ENCODE results near the gene A3GALT2.
A peak's percentile ranks its signal among the peaks of the same experiment; 100 is the strongest.

Gene A3GALT2

GRCh38 chr1:33307494-33307864 lies 13.4 kb downstream of the A3GALT2 start:
- ATAC-seq (replicated peaks) (no peak), DNase-seq (no peak)
- Mint-ChIP-seq H3K4me1 (ENCODE audit: low read depth in 2 of 2) (peaks cover 12 to 13% of the 10 kb centered on the region in 2 donors), H3K27me3 (peaks cover 0 to 31% of the 10 kb centered on the region in 2 donors), H3K36me3 (ENCODE audit: insufficient read depth) (peaks cover 2% of the 10 kb centered on the region), H3K9me3 (no peaks in the 10 kb centered on the region), H3K27ac (no peak overlapping the region), H3K4me3 (no peak overlapping the region)

- peaks cover 16 to 18% of the 10 kb centered on the region in 2 donors for H3K4me1 Mint-ChIP-seq (ENCODE audit: low read depth in 2 of 2)
- no peak for ATAC-seq (replicated peaks)
Observed at GRCh38 chr1:33306653-33307493, 14.0 kb downstream of the A3GALT2 start.

GRCh38 chr1:33305816-33306652 lies 14.9 kb downstream of the A3GALT2 start:
- Mint-ChIP-seq H3K9me3 (no peaks in the 10 kb centered on the region), H3K27me3 (peaks cover 0 to 17% of the 10 kb centered on the region in 2 donors), H3K27ac (no peak overlapping the region), H3K4me1 (ENCODE audit: low read depth in 2 of 2) (peaks cover 20 to 22% of the 10 kb centered on the region in 2 donors), H3K4me3 (no peak overlapping the region), H3K36me3 (ENCODE audit: insufficient read depth) (peaks cover 4% of the 10 kb centered on the region)
- DNase-seq = no peak
- ATAC-seq (replicated peaks) = no peak

More at GRCh38 chr1:33306653-33307493, 14.0 kb downstream of the A3GALT2 start:
- Mint-ChIP-seq H3K9me3 (no peaks in the 10 kb centered on the region), H3K4me3 (no peak overlapping the region), H3K27me3 (peaks cover 0 to 25% of the 10 kb centered on the region in 2 donors), H3K27ac (no peak overlapping the region), H3K36me3 (ENCODE audit: insufficient read depth) (peaks cover 2% of the 10 kb centered on the region)
- DNase-seq = no peak

GRCh38 chr1:33305016-33305415 lies 15.9 kb downstream of the A3GALT2 start:
- H3K27ac Mint-ChIP-seq = no peak overlapping the region
- DNase-seq = no peak
- H3K36me3 Mint-ChIP-seq (ENCODE audit: insufficient read depth) = peaks cover 10% of the 10 kb centered on the region
- no peak for ATAC-seq (replicated peaks)
- peaks cover 20 to 22% of the 10 kb centered on the region in 2 donors for H3K4me1 Mint-ChIP-seq (ENCODE audit: low read depth in 2 of 2)
- peaks cover 0 to 14% of the 10 kb centered on the region in 2 donors for H3K27me3 Mint-ChIP-seq
- no peaks in the 10 kb centered on the region for H3K9me3 Mint-ChIP-seq
- H3K4me3 Mint-ChIP-seq = no peak overlapping the region

GRCh38 chr1:33302325-33302724 lies 18.6 kb downstream of the A3GALT2 start:
- Mint-ChIP-seq H3K4me1 (ENCODE audit: low read depth in 2 of 2) (peaks cover 26 to 29% of the 10 kb centered on the region in 2 donors), H3K27me3 (peaks cover 0 to 8% of the 10 kb centered on the region in 2 donors), H3K9me3 (no peaks in the 10 kb centered on the region), H3K4me3 (no peak overlapping the region), H3K36me3 (ENCODE audit: insufficient read depth) (peaks cover 20% of the 10 kb centered on the region), H3K27ac (peak overlapping the region; percentile 44 to 69)
- no peak for DNase-seq
- peak; percentile 43 for ATAC-seq (replicated peaks)

- peak overlapping the region in 1 of 2 donors; percentile 44 for H3K4me3 Mint-ChIP-seq
- H3K4me1 Mint-ChIP-seq (ENCODE audit: low read depth in 2 of 2) = peaks cover 26 to 29% of the 10 kb centered on the region in 2 donors
- DNase-seq (no peak), ATAC-seq (replicated peaks) (no peak)
- peak overlapping the region; percentile 44 to 69 for H3K27ac Mint-ChIP-seq
- H3K27me3 Mint-ChIP-seq = peaks cover 0 to 7% of the 10 kb centered on the region in 2 donors
- no peaks in the 10 kb centered on the region for H3K9me3 Mint-ChIP-seq
- peaks cover 25% of the 10 kb centered on the region for H3K36me3 Mint-ChIP-seq (ENCODE audit: insufficient read depth)
Observed at GRCh38 chr1:33301273-33301984, 19.5 kb downstream of the A3GALT2 start.

- no peak overlapping the region for H3K4me3 Mint-ChIP-seq
- no peak for ATAC-seq (replicated peaks)
- DNase-seq = no peak
- peaks cover 27% of the 10 kb centered on the region for H3K36me3 Mint-ChIP-seq (ENCODE audit: insufficient read depth)
- H3K9me3 Mint-ChIP-seq = no peaks in the 10 kb centered on the region
- H3K4me1 Mint-ChIP-seq (ENCODE audit: low read depth in 2 of 2) = peaks cover 24 to 29% of the 10 kb centered on the region in 2 donors
- H3K27me3 Mint-ChIP-seq = no peaks in the 10 kb centered on the region
- peak overlapping the region in 1 of 2 donors; percentile 38 for H3K27ac Mint-ChIP-seq
Observed at GRCh38 chr1:33300673-33301072, 20.2 kb downstream of the A3GALT2 start.

- no peak overlapping the region for H3K4me3 Mint-ChIP-seq
Observed at GRCh38 chr1:33299461-33300155, 21.3 kb downstream of the A3GALT2 start.

GRCh38 chr1:33298623-33299277 lies 22.1 kb downstream of the A3GALT2 start:
- H3K27ac Mint-ChIP-seq = no peak overlapping the region
- H3K4me1 Mint-ChIP-seq (ENCODE audit: low read depth in 2 of 2) = peaks cover 29 to 36% of the 10 kb centered on the region in 2 donors
- no peaks in the 10 kb centered on the region for H3K9me3 Mint-ChIP-seq
- peaks cover 32% of the 10 kb centered on the region for H3K36me3 Mint-ChIP-seq (ENCODE audit: insufficient read depth)
- no peaks in the 10 kb centered on the region for H3K27me3 Mint-ChIP-seq
- peak; percentile 42 to 45 (median 45) for DNase-seq
- peak; percentile 39 for ATAC-seq (replicated peaks)
- no peak overlapping the region for H3K4me3 Mint-ChIP-seq

More at GRCh38 chr1:33299461-33300155, 21.3 kb downstream of the A3GALT2 start:
- no peaks in the 10 kb centered on the region for H3K9me3 Mint-ChIP-seq
- H3K4me1 Mint-ChIP-seq (ENCODE audit: low read depth in 2 of 2) = peaks cover 29 to 33% of the 10 kb centered on the region in 2 donors
- DNase-seq (no peak), ATAC-seq (replicated peaks) (no peak)
- H3K36me3 Mint-ChIP-seq (ENCODE audit: insufficient read depth) = peaks cover 30% of the 10 kb centered on the region
- peak overlapping the region in 1 of 2 donors; percentile 31 for H3K27ac Mint-ChIP-seq
- no peaks in the 10 kb centered on the region for H3K27me3 Mint-ChIP-seq

- no peak for ATAC-seq (replicated peaks)
- H3K4me3 Mint-ChIP-seq = no peak overlapping the region
- no peaks in the 10 kb centered on the region for H3K27me3 Mint-ChIP-seq
- H3K4me1 Mint-ChIP-seq (ENCODE audit: low read depth in 2 of 2) = peaks cover 25 to 30% of the 10 kb centered on the region in 2 donors
- H3K9me3 Mint-ChIP-seq = no peaks in the 10 kb centered on the region
- no peak for DNase-seq
- H3K36me3 Mint-ChIP-seq (ENCODE audit: insufficient read depth) = peaks cover 32% of the 10 kb centered on the region
- peak overlapping the region in 1 of 2 donors; percentile 8 for H3K27ac Mint-ChIP-seq
Observed at GRCh38 chr1:33297911-33298622, 22.8 kb downstream of the A3GALT2 start.

- no peaks in the 10 kb centered on the region for H3K27me3 Mint-ChIP-seq
- H3K36me3 Mint-ChIP-seq (ENCODE audit: insufficient read depth) = peaks cover 32% of the 10 kb centered on the region
- no peak overlapping the region for H3K27ac Mint-ChIP-seq
- ATAC-seq (replicated peaks) (no peak), DNase-seq (no peak)
- no peak overlapping the region for H3K4me3 Mint-ChIP-seq
- H3K4me1 Mint-ChIP-seq (ENCODE audit: low read depth in 2 of 2) = peaks cover 20 to 21% of the 10 kb centered on the region in 2 donors
- no peaks in the 10 kb centered on the region for H3K9me3 Mint-ChIP-seq
Observed at GRCh38 chr1:33296824-33297223, 24.1 kb downstream of the A3GALT2 start.

GRCh38 chr1:33296082-33296458 lies 24.8 kb downstream of the A3GALT2 start:
- Mint-ChIP-seq H3K36me3 (ENCODE audit: insufficient read depth) (peaks cover 28% of the 10 kb centered on the region), H3K27ac (no peak overlapping the region), H3K4me1 (ENCODE audit: low read depth in 2 of 2) (peaks cover 15 to 19% of the 10 kb centered on the region in 2 donors)

More at GRCh38 chr1:33296082-33296458, 24.8 kb downstream of the A3GALT2 start:
- ATAC-seq (replicated peaks) (no peak), DNase-seq (no peak)
- Mint-ChIP-seq H3K4me3 (no peak overlapping the region), H3K27me3 (no peaks in the 10 kb centered on the region), H3K9me3 (no peaks in the 10 kb centered on the region)

Data from effector memory CD8-positive, alpha-beta T cell (primary cell).